Body of pancreas (tissue), 4 donors: ENCODE results near the gene VCAM1. TPM values are rescaled to one million over a fixed set of nuclear protein-coding genes. Genes with fewer than 3 reads are reported as not detected.
A peak's percentile ranks its signal among the peaks of the same experiment; 100 is the strongest.

ENCODE experiments used
- ATAC-seq: fragments of 150-250 bp; one replicate; pipeline ENCODE4 v1.9.1; 2016
- DNase-seq, 4 donors: peaks; one replicate each; pipeline ENCODE4 v3.0.0-alpha.2; 2019
- H3K27ac ChIP-seq, 4 donors: fragments of 200-600 bp; sonication (generic); 1 replicate in 3 of 4; 2 replicates in 1 of 4; pipeline versions ENCODE4 v1.5.1 to v1.6.1; 2016 to 2019; ENCODE audit warnings: mild to moderate bottlenecking in 1 of 4, mixed read lengths in 1 of 4, moderate library complexity in 1 of 4
- H3K27me3 ChIP-seq, 2 donors: fragments of 200-600 bp; sonication (generic); one replicate each; pipeline ENCODE4 v1.6.0; 2016; ENCODE audit warnings: mild to moderate bottlenecking in 1 of 2
- H3K36me3 ChIP-seq, 2 donors: fragments of 200-600 bp; sonication (generic); replicated peaks in 1 of 2; 2 replicates each; pipeline ENCODE4 v1.5.1; 2016; ENCODE audit warnings: low read depth in 2 of 2; ENCODE audit not compliant: insufficient read depth in 1 of 2
- H3K4me1 ChIP-seq: fragments of 200-600 bp; sonication (generic); one replicate; pipeline ENCODE4 v1.6.0; 2016
- H3K4me3 ChIP-seq, 2 donors: fragments of 200-600 bp; sonication (generic); 1 replicate in 1 of 2; 2 replicates in 1 of 2; pipeline ENCODE4 v1.5.1; 2016 to 2019
- H3K9me3 ChIP-seq, 3 donors: fragments of 200-600 bp; sonication (generic); 1 replicate in 2 of 3; 2 replicates in 1 of 3; pipeline ENCODE4 v1.5.1; 2016
- POLR2A ChIP-seq, 3 donors: fragments of 450-650 bp; IDR thresholded peaks; one replicate each; pipeline ENCODE4 v1.6.1; 2016; ENCODE audit warnings: antibody characterized with exemption in 3 of 3, mild to moderate bottlenecking in 2 of 3
- WGBS, 2 donors: methylation state at CpG; one replicate each; pipeline ENCODE4 v1.1.5; 2017; 5-methylcytosine and 5-hydroxymethylcytosine counted together
- intact Hi-C: fragments of 100-400 bp; cut with DNase I; formaldehyde crosslinking; loops from one replicate; pipeline ENCODE4 v1.15.1; 2023
- total RNA-seq, 2 donors: library from RNA; depleted of rRNA; stranded (reverse); fragments of >200 nt; gene quantifications; one replicate each; pipeline ENCODE4 v1.1.0, GENCODE V29; 2016
- TF ChIP-seq, protein P1 (sequence below), 7 experiments: fragments of 450-650 bp in 4 of 7; fragments of 200-600 bp in 3 of 7; sonication (generic) in 3 of 7; IDR thresholded peaks; one replicate each; pipeline ENCODE4 v1.5.1; 2016 to 2019; ENCODE audit warnings: antibody characterized with exemption in 7 of 7

The VCAM1 gene
- total RNA-seq, 2 donors from 2014 or later, result 9.6 to 22.4 TPM

DNA sequence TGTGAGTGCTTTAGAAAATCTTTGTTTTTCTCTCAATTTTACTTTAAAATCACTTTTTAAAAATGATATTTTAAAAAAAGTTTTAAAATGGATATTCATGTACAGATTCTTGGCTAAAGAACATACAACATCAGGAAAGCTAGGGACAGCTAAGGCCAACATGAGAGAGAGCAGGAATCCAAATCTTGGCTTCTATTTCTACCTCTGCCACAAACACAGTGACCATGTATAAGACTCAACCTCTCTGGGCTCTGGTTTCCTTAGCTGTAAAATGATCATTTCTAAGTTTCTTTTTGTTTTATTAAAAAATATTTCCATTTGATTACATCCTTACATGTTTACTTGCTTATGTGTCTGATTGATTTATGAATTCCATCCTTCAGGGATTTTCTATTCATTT is 1.2 kb downstream of the VCAM1 start:
- intact Hi-C loops, result no loop called here
- ATAC-seq, result no peak
- no peak for TF ChIP-seq POLR2A (IDR thresholded peaks at IDR 0.05)
- TF ChIP-seq, protein P1, sequence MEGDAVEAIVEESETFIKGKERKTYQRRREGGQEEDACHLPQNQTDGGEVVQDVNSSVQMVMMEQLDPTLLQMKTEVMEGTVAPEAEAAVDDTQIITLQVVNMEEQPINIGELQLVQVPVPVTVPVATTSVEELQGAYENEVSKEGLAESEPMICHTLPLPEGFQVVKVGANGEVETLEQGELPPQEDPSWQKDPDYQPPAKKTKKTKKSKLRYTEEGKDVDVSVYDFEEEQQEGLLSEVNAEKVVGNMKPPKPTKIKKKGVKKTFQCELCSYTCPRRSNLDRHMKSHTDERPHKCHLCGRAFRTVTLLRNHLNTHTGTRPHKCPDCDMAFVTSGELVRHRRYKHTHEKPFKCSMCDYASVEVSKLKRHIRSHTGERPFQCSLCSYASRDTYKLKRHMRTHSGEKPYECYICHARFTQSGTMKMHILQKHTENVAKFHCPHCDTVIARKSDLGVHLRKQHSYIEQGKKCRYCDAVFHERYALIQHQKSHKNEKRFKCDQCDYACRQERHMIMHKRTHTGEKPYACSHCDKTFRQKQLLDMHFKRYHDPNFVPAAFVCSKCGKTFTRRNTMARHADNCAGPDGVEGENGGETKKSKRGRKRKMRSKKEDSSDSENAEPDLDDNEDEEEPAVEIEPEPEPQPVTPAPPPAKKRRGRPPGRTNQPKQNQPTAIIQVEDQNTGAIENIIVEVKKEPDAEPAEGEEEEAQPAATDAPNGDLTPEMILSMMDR (IDR thresholded peaks at IDR 0.05), result no peak
- no peak for DNase-seq
- no peaks in the 10 kb centered on the region for H3K36me3 ChIP-seq
- no peaks in the 10 kb centered on the region for H3K27me3 ChIP-seq
- H3K4me1 ChIP-seq, result no peaks in the 10 kb centered on the region
- no peaks in the 10 kb centered on the region for H3K9me3 ChIP-seq
- no peak overlapping the region for H3K4me3 ChIP-seq
- peak overlapping the region in 2 of 4 donors; percentile 18 to 48 for H3K27ac ChIP-seq

DNA sequence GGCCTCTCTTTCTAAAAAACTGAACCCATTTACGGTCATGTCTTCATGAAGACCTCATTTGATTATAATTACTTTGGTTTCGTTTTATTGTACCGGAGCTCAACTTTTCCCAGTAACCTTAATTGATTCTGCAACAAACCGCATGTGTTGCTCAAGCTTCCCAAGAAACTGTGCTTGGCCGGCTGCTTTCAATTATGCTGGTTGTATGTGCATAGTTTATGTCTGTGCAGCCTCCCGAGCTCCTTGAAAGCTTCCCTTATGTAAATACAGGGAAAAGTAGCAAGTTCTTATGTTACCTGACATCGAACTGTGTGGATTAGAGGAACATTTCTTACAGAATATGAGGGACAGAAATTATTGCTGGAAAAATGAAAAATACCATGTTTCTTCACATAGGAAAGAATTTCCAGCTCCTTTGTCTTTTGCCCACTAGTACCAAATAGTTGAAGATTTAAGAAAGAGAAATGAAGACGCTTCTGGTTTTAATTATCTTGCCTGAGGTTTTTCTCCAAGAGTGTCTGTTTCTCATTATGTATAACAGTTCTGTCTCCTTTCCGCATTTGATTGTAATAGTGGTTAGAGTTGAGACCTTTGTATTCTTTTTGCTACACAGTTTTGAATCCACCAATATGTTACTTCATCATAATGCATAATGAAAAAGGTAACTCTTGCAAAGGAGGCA is 2.1 kb downstream of the VCAM1 start:
- Histone ChIP-seq H3K27me3 (no peaks in the 10 kb centered on the region), H3K9me3 (no peaks in the 10 kb centered on the region), H3K4me3 (no peak overlapping the region), H3K4me1 (no peaks in the 10 kb centered on the region), H3K27ac (peak overlapping the region in 2 of 4 donors; percentile 18 to 36), H3K36me3 (no peaks in the 10 kb centered on the region)
- ATAC-seq, result no peak
- peak in 2 of 4 donors; percentile 12 to 14 for DNase-seq
- TF ChIP-seq POLR2A (IDR thresholded peaks at IDR 0.05), result no peak
- TF ChIP-seq, protein P1 (IDR thresholded peaks at IDR 0.05), result no peak
- intact Hi-C loops, result no loop called here
- 30 to 33% methylated on average over 9 of the region's 9 CpGs for WGBS, 2 donors

DNA sequence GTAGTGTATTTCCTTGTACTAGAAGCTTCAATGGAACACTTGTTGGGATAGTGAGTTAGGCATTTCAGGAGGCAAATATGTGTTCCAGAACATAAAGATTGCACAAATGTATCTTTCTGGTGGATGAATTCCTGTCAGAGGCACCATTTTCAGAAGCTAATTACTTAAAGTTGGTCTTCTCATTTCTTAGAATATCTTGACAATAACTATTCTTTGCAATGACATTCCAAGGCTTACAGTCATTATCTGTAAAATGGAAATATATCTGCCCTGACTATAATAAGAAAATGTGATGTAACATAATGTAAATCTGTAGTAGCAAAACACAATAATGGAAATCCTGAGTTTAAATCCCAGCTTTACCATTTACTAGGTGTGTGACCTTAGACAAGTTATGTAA is 2.7 kb downstream of the VCAM1 start:
- Histone ChIP-seq H3K27me3 (no peaks in the 10 kb centered on the region), H3K4me1 (no peaks in the 10 kb centered on the region), H3K4me3 (no peak overlapping the region), H3K27ac (no peak overlapping the region), H3K9me3 (no peaks in the 10 kb centered on the region), H3K36me3 (no peaks in the 10 kb centered on the region)
- no peak for DNase-seq
- intact Hi-C loops, result no loop called here
- no peak for TF ChIP-seq POLR2A (IDR thresholded peaks at IDR 0.05)
- TF ChIP-seq, protein P1 (IDR thresholded peaks at IDR 0.05), result no peak
- ATAC-seq, result no peak

DNA sequence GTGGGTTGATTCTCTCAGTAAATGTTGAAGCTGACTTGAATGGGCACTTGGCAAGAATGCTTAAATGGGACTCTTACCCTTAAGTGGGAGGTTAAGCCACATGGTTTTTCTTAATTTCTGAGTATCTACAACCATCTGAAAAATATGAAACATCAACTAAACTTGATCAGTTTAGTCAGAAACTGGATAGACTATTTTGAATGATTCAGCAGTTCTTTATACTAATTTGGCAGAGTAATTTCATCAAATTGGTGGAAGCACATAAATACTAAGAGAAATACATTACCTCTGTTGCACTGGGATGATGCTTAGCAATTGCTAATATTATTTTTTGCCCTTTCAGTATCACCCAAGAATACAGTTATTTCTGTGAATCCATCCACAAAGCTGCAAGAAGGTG is 4.7 kb downstream of the VCAM1 start:
- ATAC-seq, result no peak
- Histone ChIP-seq H3K27me3 (no peaks in the 10 kb centered on the region), H3K4me3 (no peak overlapping the region), H3K27ac (no peak overlapping the region), H3K36me3 (no peaks in the 10 kb centered on the region), H3K4me1 (no peaks in the 10 kb centered on the region), H3K9me3 (no peaks in the 10 kb centered on the region)
- intact Hi-C loops, result no loop called here
- TF ChIP-seq, protein P1 (IDR thresholded peaks at IDR 0.05), result no peak
- no peak for TF ChIP-seq POLR2A (IDR thresholded peaks at IDR 0.05)
- no peak for DNase-seq

DNA sequence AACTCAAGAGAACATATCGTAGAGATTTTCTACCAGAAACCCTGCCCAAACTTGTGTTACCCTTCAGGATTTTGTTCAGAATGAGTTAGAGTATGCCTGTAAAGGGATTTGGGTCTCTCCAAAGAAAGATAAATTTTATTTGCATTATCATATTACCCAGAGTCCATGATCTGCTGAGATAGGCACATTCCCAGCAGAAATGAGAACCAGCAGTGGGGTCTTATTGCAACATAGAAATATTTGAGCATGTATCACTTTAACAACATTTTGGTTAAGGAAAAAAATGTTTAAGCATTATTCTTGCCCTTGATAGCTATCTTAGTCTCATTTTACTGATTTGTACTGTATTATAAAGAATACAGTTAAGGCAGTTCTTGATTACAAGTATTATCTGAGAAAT is 10.6 kb downstream of the VCAM1 start:
- Histone ChIP-seq H3K27ac (no peak overlapping the region), H3K27me3 (no peaks in the 10 kb centered on the region), H3K9me3 (no peaks in the 10 kb centered on the region), H3K4me1 (peaks cover 8% of the 10 kb centered on the region), H3K4me3 (no peak overlapping the region), H3K36me3 (no peaks in the 10 kb centered on the region)
- DNase-seq, result no peak
- intact Hi-C loops, result no loop called here
- WGBS, 2 donors, result 76 to 78% methylated on average over 1 of the region's 1 CpG
- no peak for ATAC-seq
- no peak for TF ChIP-seq POLR2A (IDR thresholded peaks at IDR 0.05)
- TF ChIP-seq, protein P1 (IDR thresholded peaks at IDR 0.05), result no peak
